Central memory CD8-positive, alpha-beta T cell (primary cell): Measurements from ENCODE around the gene OR8B4.
"Not testable (repeated sequence)": the region's sequence is repeated elsewhere in the genome, so short reads cannot be mapped to it uniquely, and the experiment has no call there.

Experiments used
- ATAC-seq: fragments of 150-1000 bp; cut with Tn5 transposase; replicated peaks from 2 replicates; pipeline ENCODE4 v1.10.0; 2022; ENCODE audit warnings: mild to moderate bottlenecking, moderate FRiP score, moderate number of reproducible peaks; ENCODE audit not compliant: poor library complexity, severe bottlenecking; ENCODE audit errors: extremely low read depth
- DNase-seq, 2 donors: peaks; one replicate each; pipeline ENCODE4 v3.0.0; 2021; ENCODE audit warnings: low spot score in 2 of 2
- H3K27ac Mint-ChIP-seq: one replicate; pipeline ENCODE4 v1.8.0; 2022; ENCODE audit warnings: low read depth, mild to moderate bottlenecking, moderate library complexity, mixed read lengths
- H3K27me3 Mint-ChIP-seq: one replicate; pipeline ENCODE4 v1.8.0; 2022; ENCODE audit warnings: mixed read lengths
- H3K36me3 Mint-ChIP-seq: one replicate; pipeline ENCODE4 v1.8.0; 2022; ENCODE audit warnings: mild to moderate bottlenecking, moderate library complexity, mixed read lengths; ENCODE audit not compliant: insufficient read depth
- H3K4me1 Mint-ChIP-seq: one replicate; pipeline ENCODE4 v1.8.0; 2022; ENCODE audit warnings: mixed read lengths
- H3K4me3 Mint-ChIP-seq: one replicate; pipeline ENCODE4 v1.8.0; 2022; ENCODE audit warnings: mild to moderate bottlenecking, moderate library complexity, mixed read lengths
- H3K9me3 Mint-ChIP-seq: one replicate; pipeline ENCODE4 v1.8.0; 2022; ENCODE audit warnings: mixed read lengths

Gene OR8B4

DNA sequence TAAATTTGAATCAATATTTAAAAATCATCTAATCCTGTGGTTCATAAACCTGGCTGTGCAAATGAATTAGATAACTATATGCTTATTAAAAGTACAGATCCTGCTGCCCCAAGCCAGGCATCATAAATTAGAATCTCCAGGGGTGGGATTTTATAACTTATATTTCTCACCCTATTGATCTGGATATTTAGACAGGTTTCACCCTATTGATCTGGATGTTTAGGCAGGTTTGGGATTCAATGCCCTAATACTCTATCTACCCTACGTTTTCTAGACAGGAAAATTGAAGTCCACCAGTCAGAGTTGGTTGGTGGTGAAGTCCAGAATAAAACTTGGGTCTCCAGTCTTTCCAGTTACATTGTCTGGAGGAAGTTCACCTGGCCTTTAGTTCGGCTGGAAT is 18.2 kb upstream of the OR8B4 start:
- Mint-ChIP-seq H3K27me3 (peaks cover 17% of the 10 kb centered on the region), H3K4me3 (no peak overlapping the region), H3K9me3 (peaks cover 9% of the 10 kb centered on the region), H3K4me1 (no peaks in the 10 kb centered on the region), H3K27ac (no peak overlapping the region), H3K36me3 (no peaks in the 10 kb centered on the region)
- no peak for ATAC-seq
- no peak for DNase-seq

DNA sequence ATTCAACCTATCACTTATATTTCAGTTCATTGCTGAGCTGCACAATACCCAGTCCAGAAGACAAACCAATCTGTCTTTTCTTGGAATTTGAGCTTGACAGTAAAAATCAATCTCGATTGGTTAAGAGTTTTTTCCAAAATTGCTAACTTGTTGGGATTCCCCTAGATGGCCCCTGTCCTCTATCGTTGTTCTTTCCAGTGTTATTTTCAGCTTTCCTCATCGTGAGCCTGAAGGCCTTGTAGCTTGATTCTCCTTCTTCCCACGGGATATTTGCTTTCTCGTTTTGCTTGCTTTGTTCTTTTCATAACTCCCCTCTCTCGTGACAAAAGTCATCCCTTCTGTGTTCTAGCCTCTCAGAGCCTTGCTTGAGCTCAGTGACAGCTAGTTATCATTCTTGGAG is 17.8 kb upstream of the OR8B4 start:
- no peaks in the 10 kb centered on the region for H3K4me1 Mint-ChIP-seq
- H3K27ac Mint-ChIP-seq, result no peak overlapping the region
- ATAC-seq (no peak), DNase-seq (no peak)
- H3K4me3 Mint-ChIP-seq, result no peak overlapping the region
- peaks cover 9% of the 10 kb centered on the region for H3K9me3 Mint-ChIP-seq
- peaks cover 17% of the 10 kb centered on the region for H3K27me3 Mint-ChIP-seq
- no peaks in the 10 kb centered on the region for H3K36me3 Mint-ChIP-seq

DNA sequence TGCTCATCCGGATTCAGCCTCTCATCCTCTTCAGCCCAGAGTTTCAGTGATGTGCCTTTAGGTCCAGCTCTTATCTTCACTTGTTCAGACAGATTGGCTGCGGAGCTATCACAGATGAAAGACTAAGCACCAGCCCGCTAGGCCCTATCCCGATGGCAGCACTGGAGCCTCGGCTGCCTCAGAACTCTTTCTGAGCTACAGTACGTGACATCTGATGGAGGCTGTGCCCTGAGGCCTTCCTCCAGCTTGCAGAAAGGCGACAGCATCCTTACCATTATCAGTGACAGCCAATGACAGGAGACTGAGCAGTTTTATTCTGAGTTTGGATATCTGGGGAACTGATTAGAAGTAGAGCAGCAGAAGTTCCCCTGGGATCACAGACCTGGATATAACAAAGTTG is 16.8 kb upstream of the OR8B4 start:
- no peaks in the 10 kb centered on the region for H3K4me1 Mint-ChIP-seq
- H3K27ac Mint-ChIP-seq, result no peak overlapping the region
- H3K4me3 Mint-ChIP-seq, result no peak overlapping the region
- H3K36me3 Mint-ChIP-seq, result no peaks in the 10 kb centered on the region
- DNase-seq (no peak), ATAC-seq (no peak)
- H3K9me3 Mint-ChIP-seq, result peaks cover 9% of the 10 kb centered on the region
- peaks cover 17% of the 10 kb centered on the region for H3K27me3 Mint-ChIP-seq

DNA sequence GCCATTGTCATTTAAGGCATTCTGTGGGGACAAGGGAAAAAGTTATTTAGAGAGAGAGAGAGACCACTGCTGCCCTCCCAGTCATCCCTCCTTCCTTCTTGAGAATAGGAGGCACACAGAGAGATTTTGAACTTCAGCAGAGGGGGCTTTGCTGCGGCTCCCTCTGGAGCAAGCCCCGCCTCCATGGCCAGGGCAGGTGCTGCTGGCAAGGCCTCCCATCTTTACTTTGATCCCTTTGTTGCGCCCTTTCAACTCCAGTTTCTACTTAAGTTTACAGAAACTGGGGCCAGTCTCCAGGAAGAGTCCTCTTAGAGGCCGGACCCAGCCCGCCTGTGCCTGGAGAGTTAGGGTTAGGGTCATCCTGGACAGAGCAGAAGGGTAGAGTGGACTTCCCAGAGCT is 16.4 kb upstream of the OR8B4 start:
- Mint-ChIP-seq H3K36me3 (no peaks in the 10 kb centered on the region), H3K4me3 (no peak overlapping the region), H3K4me1 (no peaks in the 10 kb centered on the region), H3K9me3 (peaks cover 9% of the 10 kb centered on the region), H3K27me3 (peaks cover 17% of the 10 kb centered on the region), H3K27ac (no peak overlapping the region)
- no peak for DNase-seq
- no peak for ATAC-seq

DNA sequence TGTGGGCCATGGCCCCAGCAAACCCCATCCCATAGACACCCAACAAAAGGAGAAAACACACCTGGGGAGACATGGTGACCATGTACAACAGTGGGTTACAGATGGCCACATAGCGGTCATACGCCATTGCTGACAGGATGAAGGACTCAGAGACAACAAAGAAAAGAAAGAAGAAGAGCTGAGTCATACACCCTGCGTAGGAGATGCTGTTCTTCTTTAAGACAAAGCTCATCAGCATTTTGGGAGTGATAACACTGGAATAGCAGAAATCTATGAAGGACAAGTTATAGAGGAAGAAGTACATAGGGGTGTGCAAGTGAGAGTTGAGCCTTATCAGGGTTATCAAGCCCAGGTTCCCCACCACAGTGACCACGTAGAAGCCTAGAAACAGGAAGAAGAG is 15.9 kb upstream of the OR8B4 start:
- H3K27me3 Mint-ChIP-seq, result peaks cover 17% of the 10 kb centered on the region
- no peak overlapping the region for H3K4me3 Mint-ChIP-seq
- DNase-seq, result no peak
- no peak overlapping the region for H3K27ac Mint-ChIP-seq
- peaks cover 9% of the 10 kb centered on the region for H3K9me3 Mint-ChIP-seq
- no peak for ATAC-seq
- H3K4me1 Mint-ChIP-seq, result no peaks in the 10 kb centered on the region
- H3K36me3 Mint-ChIP-seq, result no peaks in the 10 kb centered on the region

DNA sequence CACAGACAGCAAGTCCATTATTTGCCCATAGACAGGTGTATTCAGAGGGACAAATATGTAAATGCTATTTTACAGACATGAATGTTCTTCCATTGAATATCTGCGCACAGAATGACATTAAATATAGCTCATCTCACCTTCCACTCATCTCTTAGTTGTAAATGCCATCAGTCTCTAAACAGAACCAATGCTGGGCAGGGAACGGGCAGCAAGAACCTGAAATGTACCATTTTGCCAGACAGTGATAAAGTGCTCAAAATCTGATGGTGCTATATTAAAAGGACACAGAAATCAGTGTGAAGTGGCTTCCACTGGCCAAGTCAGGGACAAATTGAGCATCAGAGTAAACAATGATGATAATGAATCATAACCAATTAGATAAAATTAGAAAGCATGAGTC is 10.0 kb upstream of the OR8B4 start:
- Mint-ChIP-seq H3K4me3 (no peak overlapping the region), H3K36me3 (no peaks in the 10 kb centered on the region), H3K9me3 (peaks cover 2% of the 10 kb centered on the region), H3K27ac (no peak overlapping the region), H3K27me3 (peaks cover 21% of the 10 kb centered on the region), H3K4me1 (no peaks in the 10 kb centered on the region)
- DNase-seq (no peak), ATAC-seq (no peak)

DNA sequence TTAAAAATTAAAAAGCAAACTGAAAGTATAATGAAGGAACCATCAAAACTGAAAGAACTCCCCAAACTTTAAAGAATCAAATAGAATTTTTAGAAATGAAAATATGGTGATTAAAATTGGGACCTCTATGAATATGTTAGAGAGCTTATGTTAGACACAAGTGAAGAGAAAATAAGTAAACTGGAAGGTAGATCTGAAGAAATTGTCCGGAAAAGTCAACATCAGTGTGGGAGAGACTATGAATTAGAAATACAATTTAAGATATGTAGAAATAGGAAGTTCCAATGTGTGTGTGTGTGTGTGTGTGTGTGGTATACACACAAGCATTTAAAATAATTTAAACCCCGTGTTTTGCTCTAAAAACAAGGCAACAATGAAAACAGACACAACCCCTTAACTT is 4.9 kb upstream of the OR8B4 start:
- Mint-ChIP-seq H3K4me1 (no peaks in the 10 kb centered on the region), H3K27ac (no peak overlapping the region), H3K27me3 (peaks cover 11% of the 10 kb centered on the region), H3K4me3 (no peak overlapping the region), H3K36me3 (no peaks in the 10 kb centered on the region), H3K9me3 (peaks cover 11% of the 10 kb centered on the region)
- no peak for ATAC-seq
- DNase-seq, result no peak

DNA sequence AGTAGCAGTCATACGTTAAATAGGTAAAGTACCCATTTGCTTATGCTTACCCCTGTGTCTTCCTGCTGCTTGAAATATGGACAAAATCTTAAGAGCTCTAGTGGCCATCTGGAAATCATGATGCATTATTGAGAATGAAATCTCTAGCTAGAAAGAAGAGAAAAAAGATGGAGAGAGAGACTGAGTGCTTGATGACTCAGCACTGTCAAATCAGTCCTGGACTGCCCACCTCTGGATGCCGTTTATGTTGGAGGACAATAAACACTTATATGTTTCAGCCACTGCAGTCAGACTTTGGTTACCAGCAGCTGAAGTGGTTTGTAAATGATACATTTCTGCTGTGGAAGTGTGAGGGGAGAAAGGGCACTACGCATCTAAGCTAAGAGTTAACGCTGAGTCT is 3.6 kb downstream of the OR8B4 start:
- DNase-seq (no peak), ATAC-seq (no peak)
- H3K27me3 Mint-ChIP-seq, result peaks cover 58% of the 10 kb centered on the region

DNA sequence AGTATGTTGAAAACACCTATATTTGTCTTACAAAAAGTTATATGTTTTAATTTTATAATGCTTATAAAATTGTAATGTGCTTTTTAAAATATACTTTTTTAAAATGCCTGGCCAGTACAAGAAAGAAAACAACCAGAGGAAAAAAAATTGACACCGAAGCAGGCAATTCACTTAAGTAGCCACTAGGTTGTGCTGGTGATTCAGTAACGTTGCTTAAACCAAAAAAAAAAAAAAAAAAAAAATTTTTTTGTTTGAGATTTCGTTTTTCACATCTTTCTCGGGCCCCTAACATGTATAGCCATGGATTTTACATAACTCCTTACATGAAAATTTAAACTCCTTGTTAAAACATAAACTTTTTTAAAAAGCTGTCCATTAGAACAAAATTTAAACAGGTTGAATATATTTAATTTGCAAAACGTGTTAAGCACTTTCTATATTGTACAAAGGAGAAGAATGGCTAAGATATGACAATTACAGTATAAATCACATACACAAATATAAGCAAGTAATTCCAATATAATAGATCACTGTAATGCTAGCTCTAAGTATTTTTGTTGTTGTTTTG is 9.2 kb downstream of the OR8B4 start:
- no peak overlapping the region for H3K4me3 Mint-ChIP-seq
- no peaks in the 10 kb centered on the region for H3K4me1 Mint-ChIP-seq
- H3K9me3 Mint-ChIP-seq, result no peaks in the 10 kb centered on the region
- H3K27ac Mint-ChIP-seq, result no peak overlapping the region
- no peaks in the 10 kb centered on the region for H3K36me3 Mint-ChIP-seq
- peaks cover 27% of the 10 kb centered on the region for H3K27me3 Mint-ChIP-seq
- DNase-seq (no peak), ATAC-seq (no peak)

More for the DNA sequence above, 3.6 kb downstream of the OR8B4 start:
- Mint-ChIP-seq H3K4me3 (no peak overlapping the region), H3K4me1 (no peaks in the 10 kb centered on the region), H3K36me3 (peaks cover 2% of the 10 kb centered on the region), H3K9me3 (no peaks in the 10 kb centered on the region), H3K27ac (no peak overlapping the region)

DNA sequence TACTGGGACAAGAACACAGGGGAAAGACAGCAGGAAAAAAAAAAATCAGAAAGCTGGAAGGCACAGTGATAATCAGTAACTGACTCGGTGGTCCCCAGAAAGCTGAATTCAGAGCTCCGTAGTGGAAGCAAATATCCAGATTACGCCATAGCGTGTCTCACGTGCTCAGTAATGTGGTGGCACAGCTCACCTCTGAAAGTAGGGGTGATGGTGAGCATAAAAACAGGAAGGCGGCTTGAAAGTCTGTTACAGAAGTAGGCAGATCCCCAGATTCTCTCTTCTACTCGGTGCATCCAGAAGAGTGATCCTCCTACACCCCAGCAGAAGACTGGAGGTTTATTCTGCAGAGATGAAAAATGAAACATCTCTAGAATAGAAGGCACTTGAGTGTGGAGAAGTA is 14.8 kb downstream of the OR8B4 start:
- Mint-ChIP-seq H3K9me3 (no peaks in the 10 kb centered on the region), H3K4me3 (no peak overlapping the region), H3K4me1 (no peaks in the 10 kb centered on the region), H3K36me3 (no peaks in the 10 kb centered on the region), H3K27ac (no peak overlapping the region), H3K27me3 (peaks cover 33% of the 10 kb centered on the region)
- ATAC-seq (no peak), DNase-seq (no peak)

DNA sequence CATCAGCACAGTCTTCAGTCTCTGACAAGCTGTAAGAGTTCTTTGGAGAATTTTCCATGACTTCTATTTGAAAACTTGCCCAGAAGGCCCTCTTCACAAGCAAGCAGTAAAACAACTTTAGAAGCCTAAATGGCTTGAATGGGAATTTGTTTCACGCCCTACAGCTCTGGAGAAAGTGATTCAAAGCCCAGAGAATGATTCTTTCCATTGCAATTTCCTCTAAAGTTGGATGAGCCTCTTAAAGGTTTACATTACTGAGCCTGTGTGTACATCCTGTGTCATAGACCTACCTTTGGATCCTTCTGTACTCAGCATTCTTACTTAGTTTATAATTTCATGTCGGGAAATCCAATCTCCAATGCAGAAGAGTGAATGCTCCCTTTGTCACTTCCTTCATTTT is 19.1 kb downstream of the OR8B4 start:
- Mint-ChIP-seq H3K9me3 (no peaks in the 10 kb centered on the region), H3K4me1 (no peaks in the 10 kb centered on the region), H3K4me3 (no peak overlapping the region), H3K36me3 (no peaks in the 10 kb centered on the region), H3K27me3 (peaks cover 23% of the 10 kb centered on the region), H3K27ac (no peak overlapping the region)
- ATAC-seq (no peak), DNase-seq (no peak)

DNA sequence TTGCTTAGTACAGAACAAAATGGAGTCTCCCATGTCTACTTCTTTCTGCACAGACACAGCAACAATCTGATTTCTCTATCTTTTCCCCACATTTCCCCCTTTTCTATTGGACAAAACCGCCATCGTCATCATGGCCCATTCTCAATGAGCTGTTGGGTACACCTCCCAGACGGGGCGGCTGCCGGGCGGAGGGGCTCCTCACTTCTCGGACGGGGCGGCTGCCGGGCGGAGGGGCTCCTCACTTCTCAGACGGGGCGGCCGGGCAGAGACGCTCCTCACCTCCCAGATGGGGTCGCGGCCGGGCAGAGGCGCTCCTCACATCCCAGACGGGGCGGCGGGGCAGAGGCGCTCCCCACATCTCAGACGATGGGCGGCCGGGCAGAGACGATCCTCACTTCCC is 21.5 kb downstream of the OR8B4 start:
- not testable (repeated sequence) for H3K27ac Mint-ChIP-seq, H3K27me3 Mint-ChIP-seq, H3K4me1 Mint-ChIP-seq

DNA sequence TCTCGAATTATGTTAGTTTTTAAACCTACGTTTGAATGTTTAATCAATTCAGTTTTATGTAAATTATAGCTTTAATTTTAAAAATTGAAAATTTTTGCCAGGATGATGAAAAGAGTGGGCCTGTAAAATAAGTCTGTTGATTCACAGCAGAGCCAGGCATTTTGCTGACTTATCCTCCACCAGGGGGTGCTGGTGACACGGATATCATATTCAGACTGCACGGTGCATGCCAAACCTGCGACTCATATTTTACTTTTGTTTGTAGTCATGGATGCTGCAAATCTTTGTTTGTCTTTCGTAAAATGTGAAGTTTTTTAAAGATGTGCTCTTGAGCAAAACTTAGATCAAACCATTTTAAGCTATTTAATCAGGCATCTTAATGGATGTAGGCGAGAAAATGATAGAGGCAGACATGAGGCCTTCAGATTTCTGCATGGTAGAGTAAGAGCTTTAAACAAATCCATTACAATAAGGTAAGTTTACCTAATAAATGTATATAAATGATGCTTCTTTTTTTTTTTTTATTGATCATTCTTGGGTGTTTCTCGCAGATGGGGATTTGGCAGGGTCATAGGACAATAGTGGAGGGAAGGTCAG is 22.2 kb downstream of the OR8B4 start:
- Mint-ChIP-seq H3K9me3 (no peaks in the 10 kb centered on the region), H3K4me3 (no peak overlapping the region), H3K27me3 (no peaks in the 10 kb centered on the region), H3K36me3 (no peaks in the 10 kb centered on the region), H3K27ac (no peak overlapping the region), H3K4me1 (no peaks in the 10 kb centered on the region)
- no peak for DNase-seq
- no peak for ATAC-seq

More for the DNA sequence above, 21.5 kb downstream of the OR8B4 start:
- DNase-seq, ATAC-seq, H3K9me3 Mint-ChIP-seq, H3K4me3 Mint-ChIP-seq, H3K36me3 Mint-ChIP-seq: not testable (repeated sequence)
